HEK293 (cell line): ENCODE measurements around the gene ARL8A.

Experiments used
- CTCF ChIA-PET: fragments of 350-600 bp; formaldehyde crosslinking; extraction: SDS; loops from one replicate; lab custom pipeline; 2021; ENCODE audit warnings: antibody characterized with exemption; lab: Yijun Ruan, JAX
- POLR2A ChIA-PET: fragments of 300-600 bp; formaldehyde crosslinking; extraction: SDS; loops from one replicate; lab custom pipeline; 2020; ENCODE audit warnings: antibody characterized with exemption, inconsistent platforms; lab: Yijun Ruan, JAX
- H3K27ac ChIP-seq: fragments of 200-500 bp; sonication (Bioruptor generic); 2 replicates; pipeline ENCODE4 v1.5.1; 2014; ENCODE audit warnings: low read depth, low read length, control low read depth, inconsistent platforms; ENCODE audit errors: extremely low read depth
- H3K36me3 ChIP-seq, 2 experiments: fragments of 200-500 bp in 1 of 2; sonication (Bioruptor generic) in 1 of 2; 1 replicate in 1 of 2; 2 replicates in 1 of 2; pipeline ENCODE4 v1.5.1; 2014 to 2017; ENCODE audit warnings: inconsistent platforms in 2 of 2, low read length in 2 of 2; ENCODE audit not compliant: control insufficient read depth in 2 of 2, insufficient read depth in 1 of 2
- H3K4me1 ChIP-seq: fragments of 200-500 bp; sonication (Bioruptor generic); 2 replicates; pipeline ENCODE4 v1.5.1; 2014; ENCODE audit warnings: mild to moderate bottlenecking, low read length, inconsistent platforms; ENCODE audit not compliant: control insufficient read depth, insufficient read depth
- H3K4me3 ChIP-seq: 2 replicates; pipeline ENCODE4 v1.5.1; 2011; ENCODE audit warnings: low read depth, mild to moderate bottlenecking, control low read depth, low read length, moderate library complexity
- H3K9me3 ChIP-seq: fragments of 200-500 bp; sonication (Bioruptor generic); 2 replicates; pipeline ENCODE4 v1.5.1; 2014; ENCODE audit warnings: low read depth, low read length, inconsistent platforms; ENCODE audit not compliant: control insufficient read depth, insufficient read depth
- IKZF3 ChIP-seq: fragments of 450-650 bp; IDR thresholded peaks from 2 replicates; pipeline ENCODE4 v1.5.0; 2018; ENCODE audit warnings: missing biosample characterization, mild to moderate bottlenecking, missing genetic modification characterization, moderate library complexity
- KLF10 ChIP-seq: fragments of 450-650 bp; IDR thresholded peaks from 2 replicates; pipeline ENCODE4 v1.5.1; 2018; ENCODE audit warnings: missing biosample characterization, mild to moderate bottlenecking, missing genetic modification characterization
- KLF8 ChIP-seq: fragments of 450-650 bp; formaldehyde crosslinking; IDR thresholded peaks from 2 replicates; pipeline ENCODE4 v1.5.1; 2016; ENCODE audit warnings: missing biosample characterization, missing genetic modification characterization
- MZF1 ChIP-seq: fragments of 450-650 bp; formaldehyde crosslinking; IDR thresholded peaks from 2 replicates; pipeline ENCODE4 v1.5.1; 2017; ENCODE audit warnings: missing biosample characterization, missing genetic modification characterization, borderline replicate concordance
- OVOL3 ChIP-seq: fragments of 450-650 bp; formaldehyde crosslinking; IDR thresholded peaks from 2 replicates; pipeline ENCODE4 v1.5.1; 2016; ENCODE audit warnings: missing biosample characterization, missing genetic modification characterization
- RBAK ChIP-seq: fragments of 450-650 bp; formaldehyde crosslinking; IDR thresholded peaks from 2 replicates; pipeline ENCODE4 v1.5.1; 2016; ENCODE audit warnings: missing biosample characterization, missing genetic modification characterization
- REPIN1 ChIP-seq: fragments of 450-650 bp; formaldehyde crosslinking; IDR thresholded peaks from 2 replicates; pipeline ENCODE4 v1.5.1; 2017; ENCODE audit warnings: missing biosample characterization, missing genetic modification characterization, low read depth
- ZNF174 ChIP-seq: fragments of 450-650 bp; formaldehyde crosslinking; IDR thresholded peaks from 2 replicates; pipeline ENCODE4 v1.5.0; 2017; ENCODE audit warnings: missing biosample characterization, mild to moderate bottlenecking, missing genetic modification characterization
- ZNF2 ChIP-seq: fragments of 450-650 bp; formaldehyde crosslinking; IDR thresholded peaks from 2 replicates; pipeline ENCODE4 v1.5.1; 2016; ENCODE audit warnings: missing biosample characterization, missing genetic modification characterization
- ZNF221 ChIP-seq: fragments of 450-650 bp; formaldehyde crosslinking; IDR thresholded peaks from 2 replicates; pipeline ENCODE4 v1.5.1; 2017; ENCODE audit warnings: missing biosample characterization, missing genetic modification characterization, borderline replicate concordance
- ZNF274 ChIP-seq, 2 experiments: fragments of 200-500 bp in 1 of 2; fragments of 450-650 bp in 1 of 2; sonication (Bioruptor generic) in 1 of 2; formaldehyde crosslinking in 1 of 2; IDR thresholded peaks; 2 replicates each; pipeline versions ENCODE4 v1.5.1 to v1.6.1; 2014 to 2016; ENCODE audit warnings: borderline replicate concordance in 1 of 2, inconsistent platforms in 1 of 2, low read length in 1 of 2, missing biosample characterization in 1 of 2, missing genetic modification characterization in 1 of 2
- ZNF292 ChIP-seq: fragments of 450-650 bp; formaldehyde crosslinking; IDR thresholded peaks from 2 replicates; pipeline ENCODE4 v1.5.1; 2016; ENCODE audit warnings: low read depth, missing biosample characterization, missing genetic modification characterization, borderline replicate concordance
- ZNF37A ChIP-seq: fragments of 450-650 bp; IDR thresholded peaks from 2 replicates; pipeline ENCODE4 v1.5.1; 2018; ENCODE audit warnings: missing biosample characterization, missing genetic modification characterization
- ZNF394 ChIP-seq: fragments of 450-650 bp; formaldehyde crosslinking; IDR thresholded peaks from 2 replicates; pipeline ENCODE4 v1.5.1; 2016; ENCODE audit warnings: missing biosample characterization, missing genetic modification characterization, mild to moderate bottlenecking, moderate library complexity, borderline replicate concordance
- ZNF404 ChIP-seq: fragments of 450-650 bp; formaldehyde crosslinking; IDR thresholded peaks from 2 replicates; pipeline ENCODE4 v1.5.1; 2017; ENCODE audit warnings: missing biosample characterization, missing genetic modification characterization
- ZNF501 ChIP-seq: fragments of 450-650 bp; formaldehyde crosslinking; IDR thresholded peaks from 2 replicates; pipeline ENCODE4 v1.5.1; 2016; ENCODE audit warnings: missing biosample characterization, missing genetic modification characterization
- ZNF544 ChIP-seq: fragments of 450-650 bp; formaldehyde crosslinking; IDR thresholded peaks from 2 replicates; pipeline ENCODE4 v1.5.0; 2017; ENCODE audit warnings: missing biosample characterization, missing genetic modification characterization
- ZNF596 ChIP-seq: fragments of 450-650 bp; IDR thresholded peaks from 2 replicates; pipeline ENCODE4 v1.5.0; 2018; ENCODE audit warnings: missing biosample characterization, mild to moderate bottlenecking, missing genetic modification characterization, moderate library complexity
- ZNF610 ChIP-seq: fragments of 450-650 bp; formaldehyde crosslinking; IDR thresholded peaks from 2 replicates; pipeline ENCODE4 v1.5.1; 2016; ENCODE audit warnings: missing biosample characterization, missing genetic modification characterization, borderline replicate concordance
- ZNF654 ChIP-seq: fragments of 450-650 bp; formaldehyde crosslinking; IDR thresholded peaks from 2 replicates; pipeline ENCODE4 v1.5.1; 2016; ENCODE audit warnings: low read depth, missing biosample characterization, missing genetic modification characterization
- ZNF701 ChIP-seq: fragments of 450-650 bp; formaldehyde crosslinking; IDR thresholded peaks from 2 replicates; pipeline ENCODE4 v1.5.1; 2016; ENCODE audit warnings: missing biosample characterization, missing genetic modification characterization
- ZNF707 ChIP-seq: fragments of 450-650 bp; formaldehyde crosslinking; IDR thresholded peaks from 2 replicates; pipeline ENCODE4 v1.5.1; 2016; ENCODE audit warnings: missing biosample characterization, missing genetic modification characterization
- TF ChIP-seq, protein P1 (sequence below): fragments of 450-650 bp; formaldehyde crosslinking; IDR thresholded peaks from 2 replicates; pipeline ENCODE4 v1.5.1; 2017; ENCODE audit warnings: missing biosample characterization, missing genetic modification characterization
- TF ChIP-seq, protein P2 (sequence below): fragments of 450-650 bp; IDR thresholded peaks from 2 replicates; pipeline ENCODE4 v1.5.1; 2018; ENCODE audit warnings: missing biosample characterization, missing genetic modification characterization
- TF ChIP-seq, protein P3 (sequence below): fragments of 450-650 bp; formaldehyde crosslinking; IDR thresholded peaks from 2 replicates; pipeline ENCODE4 v1.5.1; 2016; ENCODE audit warnings: missing biosample characterization, missing genetic modification characterization, borderline replicate concordance
- TF ChIP-seq, protein P4 (sequence below): fragments of 450-650 bp; formaldehyde crosslinking; IDR thresholded peaks from 2 replicates; pipeline ENCODE4 v1.5.1; 2017; ENCODE audit warnings: missing biosample characterization, mild to moderate bottlenecking, missing genetic modification characterization, moderate library complexity

The ARL8A gene

DNA sequence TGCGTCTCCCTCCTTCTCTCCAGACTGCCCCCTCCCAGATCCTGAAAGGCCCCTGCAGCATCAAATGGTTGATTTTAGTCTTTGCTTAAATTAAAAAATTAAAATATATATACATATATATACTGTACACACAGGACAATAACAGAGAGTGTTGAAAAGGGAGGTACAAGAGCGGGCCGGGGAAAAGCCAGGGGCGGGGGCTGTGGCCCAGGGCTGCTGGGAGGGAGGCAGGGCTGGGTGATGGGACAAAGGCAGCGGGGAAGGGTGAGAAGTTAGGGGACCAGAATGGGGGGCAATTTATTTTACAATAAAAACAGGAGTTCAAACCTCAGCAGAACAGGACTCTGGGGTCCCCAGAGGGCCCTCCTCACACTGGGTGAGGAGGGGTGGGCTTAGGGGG, 10.5 kb downstream of the ARL8A start:
- no peaks in the 10 kb centered on the region for H3K4me1 ChIP-seq
- no peak overlapping the region for H3K4me3 ChIP-seq
- CTCF ChIA-PET = interaction anchor here (1.1 to 4.1 kb wide), 11 partner anchors 10 to 256 kb away, joined by 3 to 53 read pairs (median 16); partner anchors contain the start of genes ELF3 and GPR37L1
- peaks cover 16 to 54% of the 10 kb centered on the region in 2 experiments for H3K36me3 ChIP-seq
- no peaks in the 10 kb centered on the region for H3K9me3 ChIP-seq
- H3K27ac ChIP-seq = no peak overlapping the region
- POLR2A ChIA-PET = interaction anchor here (0.6 kb wide), 1 partner anchor 50 kb away, joined by 5 read pairs; no protein-coding TSS in a partner anchor
- TF ChIP-seq MZF1 (tag by site-specific recombination) = no peak
- no peak for TF ChIP-seq ZNF596 (tag by site-specific recombination)
- TF ChIP-seq KLF10 (tag by site-specific recombination) = no peak
- TF ChIP-seq ZNF501 = no peak
- TF ChIP-seq ZNF221 (tag by site-specific recombination) = no peak
- TF ChIP-seq ZNF394 (tag by site-specific recombination) = no peak
- TF ChIP-seq ZNF544 (tag by site-specific recombination) = no peak
- TF ChIP-seq, protein P1, sequence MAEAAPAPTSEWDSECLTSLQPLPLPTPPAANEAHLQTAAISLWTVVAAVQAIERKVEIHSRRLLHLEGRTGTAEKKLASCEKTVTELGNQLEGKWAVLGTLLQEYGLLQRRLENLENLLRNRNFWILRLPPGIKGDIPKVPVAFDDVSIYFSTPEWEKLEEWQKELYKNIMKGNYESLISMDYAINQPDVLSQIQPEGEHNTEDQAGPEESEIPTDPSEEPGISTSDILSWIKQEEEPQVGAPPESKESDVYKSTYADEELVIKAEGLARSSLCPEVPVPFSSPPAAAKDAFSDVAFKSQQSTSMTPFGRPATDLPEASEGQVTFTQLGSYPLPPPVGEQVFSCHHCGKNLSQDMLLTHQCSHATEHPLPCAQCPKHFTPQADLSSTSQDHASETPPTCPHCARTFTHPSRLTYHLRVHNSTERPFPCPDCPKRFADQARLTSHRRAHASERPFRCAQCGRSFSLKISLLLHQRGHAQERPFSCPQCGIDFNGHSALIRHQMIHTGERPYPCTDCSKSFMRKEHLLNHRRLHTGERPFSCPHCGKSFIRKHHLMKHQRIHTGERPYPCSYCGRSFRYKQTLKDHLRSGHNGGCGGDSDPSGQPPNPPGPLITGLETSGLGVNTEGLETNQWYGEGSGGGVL (tag by site-specific recombination) = no peak
- TF ChIP-seq KLF8 (tag by site-specific recombination) = no peak
- TF ChIP-seq ZNF654 (tag by site-specific recombination) = no peak
- TF ChIP-seq ZNF292 (tag by site-specific recombination) = no peak
- TF ChIP-seq, protein P2, sequence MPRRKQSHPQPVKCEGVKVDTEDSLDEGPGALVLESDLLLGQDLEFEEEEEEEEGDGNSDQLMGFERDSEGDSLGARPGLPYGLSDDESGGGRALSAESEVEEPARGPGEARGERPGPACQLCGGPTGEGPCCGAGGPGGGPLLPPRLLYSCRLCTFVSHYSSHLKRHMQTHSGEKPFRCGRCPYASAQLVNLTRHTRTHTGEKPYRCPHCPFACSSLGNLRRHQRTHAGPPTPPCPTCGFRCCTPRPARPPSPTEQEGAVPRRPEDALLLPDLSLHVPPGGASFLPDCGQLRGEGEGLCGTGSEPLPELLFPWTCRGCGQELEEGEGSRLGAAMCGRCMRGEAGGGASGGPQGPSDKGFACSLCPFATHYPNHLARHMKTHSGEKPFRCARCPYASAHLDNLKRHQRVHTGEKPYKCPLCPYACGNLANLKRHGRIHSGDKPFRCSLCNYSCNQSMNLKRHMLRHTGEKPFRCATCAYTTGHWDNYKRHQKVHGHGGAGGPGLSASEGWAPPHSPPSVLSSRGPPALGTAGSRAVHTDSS = no peak
- TF ChIP-seq OVOL3 (tag by site-specific recombination) = no peak
- no peak for TF ChIP-seq ZNF2
- TF ChIP-seq RBAK (tag by site-specific recombination) = no peak
- TF ChIP-seq ZNF37A = no peak
- TF ChIP-seq REPIN1 = no peak
- TF ChIP-seq, all 188 proteins: peak for 0

DNA sequence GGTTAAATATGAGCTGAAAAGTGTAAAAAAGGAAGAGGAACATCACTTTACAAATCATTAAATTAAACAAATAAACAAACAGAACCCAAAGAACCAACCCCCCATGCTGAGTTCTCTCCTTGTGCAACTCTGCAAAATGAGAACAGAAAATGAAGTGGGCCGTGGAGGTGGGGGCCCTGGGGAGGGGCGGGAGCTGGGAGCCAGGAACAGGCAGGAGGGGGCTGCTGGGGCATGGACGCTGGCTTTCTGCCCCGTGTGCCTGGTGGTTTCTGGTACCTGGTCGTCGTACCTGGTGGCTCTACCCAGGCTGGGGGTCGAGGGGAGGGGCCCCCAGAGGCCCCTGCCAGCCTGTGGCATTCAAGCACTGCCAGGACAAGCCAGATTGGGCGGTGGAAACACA, 11.0 kb downstream of the ARL8A start:
- peaks cover 16 to 52% of the 10 kb centered on the region in 2 experiments for H3K36me3 ChIP-seq
- no peak overlapping the region for H3K4me3 ChIP-seq
- CTCF ChIA-PET = interaction anchor here (3.1 kb wide), 1 partner anchor 10 kb away, joined by 16 read pairs; no protein-coding TSS in a partner anchor
- POLR2A ChIA-PET = no interaction called here
- H3K27ac ChIP-seq = no peak overlapping the region
- H3K9me3 ChIP-seq = no peaks in the 10 kb centered on the region
- no peaks in the 10 kb centered on the region for H3K4me1 ChIP-seq
- TF ChIP-seq ZNF274 (IDR thresholded peaks at IDR 0.05; ENCODE audit: low read length) (no peak), ZNF274 (tag by site-specific recombination; IDR thresholded peaks at IDR 0.05; ENCODE audit: borderline replicate concordance) (no peak), ZNF174 (tag by site-specific recombination) (no peak), IKZF3 (tag by site-specific recombination) (no peak), ZNF404 (tag by site-specific recombination) (no peak), ZNF707 (no peak), ZNF701 (tag by site-specific recombination) (no peak), ZNF610 (tag by site-specific recombination) (no peak)
- TF ChIP-seq, protein P3, sequence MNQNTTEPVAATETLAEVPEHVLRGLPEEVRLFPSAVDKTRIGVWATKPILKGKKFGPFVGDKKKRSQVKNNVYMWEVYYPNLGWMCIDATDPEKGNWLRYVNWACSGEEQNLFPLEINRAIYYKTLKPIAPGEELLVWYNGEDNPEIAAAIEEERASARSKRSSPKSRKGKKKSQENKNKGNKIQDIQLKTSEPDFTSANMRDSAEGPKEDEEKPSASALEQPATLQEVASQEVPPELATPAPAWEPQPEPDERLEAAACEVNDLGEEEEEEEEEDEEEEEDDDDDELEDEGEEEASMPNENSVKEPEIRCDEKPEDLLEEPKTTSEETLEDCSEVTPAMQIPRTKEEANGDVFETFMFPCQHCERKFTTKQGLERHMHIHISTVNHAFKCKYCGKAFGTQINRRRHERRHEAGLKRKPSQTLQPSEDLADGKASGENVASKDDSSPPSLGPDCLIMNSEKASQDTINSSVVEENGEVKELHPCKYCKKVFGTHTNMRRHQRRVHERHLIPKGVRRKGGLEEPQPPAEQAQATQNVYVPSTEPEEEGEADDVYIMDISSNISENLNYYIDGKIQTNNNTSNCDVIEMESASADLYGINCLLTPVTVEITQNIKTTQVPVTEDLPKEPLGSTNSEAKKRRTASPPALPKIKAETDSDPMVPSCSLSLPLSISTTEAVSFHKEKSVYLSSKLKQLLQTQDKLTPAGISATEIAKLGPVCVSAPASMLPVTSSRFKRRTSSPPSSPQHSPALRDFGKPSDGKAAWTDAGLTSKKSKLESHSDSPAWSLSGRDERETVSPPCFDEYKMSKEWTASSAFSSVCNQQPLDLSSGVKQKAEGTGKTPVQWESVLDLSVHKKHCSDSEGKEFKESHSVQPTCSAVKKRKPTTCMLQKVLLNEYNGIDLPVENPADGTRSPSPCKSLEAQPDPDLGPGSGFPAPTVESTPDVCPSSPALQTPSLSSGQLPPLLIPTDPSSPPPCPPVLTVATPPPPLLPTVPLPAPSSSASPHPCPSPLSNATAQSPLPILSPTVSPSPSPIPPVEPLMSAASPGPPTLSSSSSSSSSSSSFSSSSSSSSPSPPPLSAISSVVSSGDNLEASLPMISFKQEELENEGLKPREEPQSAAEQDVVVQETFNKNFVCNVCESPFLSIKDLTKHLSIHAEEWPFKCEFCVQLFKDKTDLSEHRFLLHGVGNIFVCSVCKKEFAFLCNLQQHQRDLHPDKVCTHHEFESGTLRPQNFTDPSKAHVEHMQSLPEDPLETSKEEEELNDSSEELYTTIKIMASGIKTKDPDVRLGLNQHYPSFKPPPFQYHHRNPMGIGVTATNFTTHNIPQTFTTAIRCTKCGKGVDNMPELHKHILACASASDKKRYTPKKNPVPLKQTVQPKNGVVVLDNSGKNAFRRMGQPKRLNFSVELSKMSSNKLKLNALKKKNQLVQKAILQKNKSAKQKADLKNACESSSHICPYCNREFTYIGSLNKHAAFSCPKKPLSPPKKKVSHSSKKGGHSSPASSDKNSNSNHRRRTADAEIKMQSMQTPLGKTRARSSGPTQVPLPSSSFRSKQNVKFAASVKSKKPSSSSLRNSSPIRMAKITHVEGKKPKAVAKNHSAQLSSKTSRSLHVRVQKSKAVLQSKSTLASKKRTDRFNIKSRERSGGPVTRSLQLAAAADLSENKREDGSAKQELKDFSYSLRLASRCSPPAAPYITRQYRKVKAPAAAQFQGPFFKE (tag by site-specific recombination) = no peak
- TF ChIP-seq, protein P4, sequence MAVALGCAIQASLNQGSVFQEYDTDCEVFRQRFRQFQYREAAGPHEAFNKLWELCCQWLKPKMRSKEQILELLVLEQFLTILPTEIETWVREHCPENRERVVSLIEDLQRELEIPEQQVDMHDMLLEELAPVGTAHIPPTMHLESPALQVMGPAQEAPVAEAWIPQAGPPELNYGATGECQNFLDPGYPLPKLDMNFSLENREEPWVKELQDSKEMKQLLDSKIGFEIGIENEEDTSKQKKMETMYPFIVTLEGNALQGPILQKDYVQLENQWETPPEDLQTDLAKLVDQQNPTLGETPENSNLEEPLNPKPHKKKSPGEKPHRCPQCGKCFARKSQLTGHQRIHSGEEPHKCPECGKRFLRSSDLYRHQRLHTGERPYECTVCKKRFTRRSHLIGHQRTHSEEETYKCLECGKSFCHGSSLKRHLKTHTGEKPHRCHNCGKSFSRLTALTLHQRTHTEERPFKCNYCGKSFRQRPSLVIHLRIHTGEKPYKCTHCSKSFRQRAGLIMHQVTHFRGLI (tag by site-specific recombination) = no peak
